Measurements from ENCODE around the gene SLC44A3. TPM values are rescaled to one million over a fixed set of nuclear protein-coding genes. Genes with fewer than 3 reads are reported as not detected.
"Not testable (repeated sequence)": the region's sequence is repeated elsewhere in the genome, so short reads cannot be mapped to it uniquely, and the experiment has no call there.

Gene SLC44A3
- total RNA-seq, 1 experiment from 2014 or later = 16.9 TPM

- Histone ChIP-seq H3K4me3 (ENCODE audit: low read depth, low read length) (no peak overlapping the region), H3K27me3 (replicated peaks; ENCODE audit: control insufficient read depth, insufficient read depth, low read length) (no peaks in the 10 kb centered on the region), H3K36me3 (ENCODE audit: control insufficient read depth, insufficient read depth, low read length) (no peaks in the 10 kb centered on the region), H3K4me1 (peaks cover 50% of the 10 kb centered on the region), H3K9me3 (no peaks in the 10 kb centered on the region)
- intact Hi-C loops (cut with micrococcal nuclease; ENCODE audit: unreplicated experiment) = loop anchor here (1.0 to 2.0 kb wide), 2 partner anchors 11 to 13 kb away; partner anchors contain the start of gene CNN3
- POLR2A ChIA-PET = no interaction called here
- CTCF ChIA-PET = no interaction called here
- TF ChIP-seq CTCF (IDR thresholded peaks at IDR 0.05; ENCODE audit: insufficient read depth in 1 of 2, low read depth in 1 of 2, low read length in 1 of 2, severe bottlenecking in 1 of 2, unreplicated experiment in 1 of 2) = no peak
- DNase-seq = no peak
- Mint-ChIP-seq H3K27me3 (ENCODE audit: insufficient read depth, unreplicated experiment) (no peaks in the 10 kb centered on the region), H3K4me3 (ENCODE audit: unreplicated experiment) (peak overlapping the region; percentile 2), H3K9me3 (ENCODE audit: unreplicated experiment) (no peaks in the 10 kb centered on the region), H3K4me1 (ENCODE audit: low read depth, unreplicated experiment) (peaks cover 29% of the 10 kb centered on the region), H3K27ac (ENCODE audit: unreplicated experiment) (peak overlapping the region; percentile 3), H3K36me3 (ENCODE audit: insufficient read depth, unreplicated experiment) (peaks cover 28% of the 10 kb centered on the region)
- BruUV-seq (replicated peaks) = no TSS peak
Measured at GRCh38 chr1:94937820-94938219, 117.7 kb downstream of the SLC44A3 start.

- no peaks in the 10 kb centered on the region for H3K27me3 ChIP-seq (replicated peaks; ENCODE audit: control insufficient read depth, insufficient read depth, low read length)
- no peaks in the 10 kb centered on the region for H3K9me3 Mint-ChIP-seq (ENCODE audit: unreplicated experiment)
- H3K27ac Mint-ChIP-seq (ENCODE audit: unreplicated experiment) = no peak overlapping the region
- ChIA-PET CTCF (no interaction called here), POLR2A (no interaction called here)
- H3K36me3 ChIP-seq (ENCODE audit: control insufficient read depth, insufficient read depth, low read length) = no peaks in the 10 kb centered on the region
- H3K4me1 ChIP-seq = peaks cover 45% of the 10 kb centered on the region
- no TSS peak for BruUV-seq (replicated peaks)
- DNase-seq = no peak
- no peak for TF ChIP-seq CTCF (IDR thresholded peaks at IDR 0.05; ENCODE audit: insufficient read depth in 1 of 2, low read depth in 1 of 2, low read length in 1 of 2, severe bottlenecking in 1 of 2, unreplicated experiment in 1 of 2)
- H3K4me1 Mint-ChIP-seq (ENCODE audit: low read depth, unreplicated experiment) = peaks cover 26% of the 10 kb centered on the region
- H3K9me3 ChIP-seq = no peaks in the 10 kb centered on the region
- H3K4me3 ChIP-seq (ENCODE audit: low read depth, low read length) = no peak overlapping the region
- H3K27me3 Mint-ChIP-seq (ENCODE audit: insufficient read depth, unreplicated experiment) = no peaks in the 10 kb centered on the region
- intact Hi-C loops (cut with micrococcal nuclease; ENCODE audit: unreplicated experiment) = no loop called here
- peaks cover 12% of the 10 kb centered on the region for H3K36me3 Mint-ChIP-seq (ENCODE audit: insufficient read depth, unreplicated experiment)
- H3K4me3 Mint-ChIP-seq (ENCODE audit: unreplicated experiment) = no peak overlapping the region
Measured at GRCh38 chr1:94940738-94941137, 120.6 kb downstream of the SLC44A3 start.

- CTCF ChIA-PET; H3K27me3 ChIP-seq (replicated peaks; ENCODE audit: control insufficient read depth, insufficient read depth, low read length); BruUV-seq (replicated peaks); H3K9me3 Mint-ChIP-seq (ENCODE audit: unreplicated experiment); intact Hi-C loops (cut with micrococcal nuclease; ENCODE audit: unreplicated experiment); DNase-seq; H3K36me3 ChIP-seq (ENCODE audit: control insufficient read depth, insufficient read depth, low read length); H3K9me3 ChIP-seq; H3K4me3 Mint-ChIP-seq (ENCODE audit: unreplicated experiment); H3K27me3 Mint-ChIP-seq (ENCODE audit: insufficient read depth, unreplicated experiment); H3K4me3 ChIP-seq (ENCODE audit: low read depth, low read length): not testable (repeated sequence)
- peaks cover 12% of the 10 kb centered on the region for H3K36me3 Mint-ChIP-seq (ENCODE audit: insufficient read depth, unreplicated experiment)
- POLR2A ChIA-PET = interaction anchor here (0.6 kb wide), 1 partner anchor 176 kb away, joined by 3 read pairs; no protein-coding TSS in a partner anchor
- peaks cover 38% of the 10 kb centered on the region for H3K4me1 ChIP-seq
- H3K4me1 Mint-ChIP-seq (ENCODE audit: low read depth, unreplicated experiment) = peaks cover 19% of the 10 kb centered on the region
- H3K27ac Mint-ChIP-seq (ENCODE audit: unreplicated experiment) = peak overlapping the region; percentile 59
Measured at GRCh38 chr1:94941480-94941879, 121.3 kb downstream of the SLC44A3 start.
